CD4-positive, alpha-beta T cell (primary cell): ENCODE results near the gene SHISA5. TPM values are rescaled to one million over a fixed set of nuclear protein-coding genes. Genes with fewer than 3 reads are reported as not detected.

ENCODE experiments used
- ATAC-seq: fragments of 200-7000 bp; cut with Tn5 transposase; one replicate; pipeline ENCODE4 v1.10.0; 2022; ENCODE audit warnings: mild to moderate bottlenecking; ENCODE audit not compliant: poor library complexity
- CTCF ChIA-PET: fragments of 350-600 bp; sonication (Branson Sonifier 250); formaldehyde crosslinking; loops from one replicate; lab custom pipeline; 2021; ENCODE audit warnings: antibody characterized with exemption, inconsistent platforms; lab: Charles Lee
- POLR2A ChIA-PET: fragments of 350-600 bp; sonication (Branson Sonifier 250); formaldehyde crosslinking; loops from one replicate; lab custom pipeline; 2021; ENCODE audit warnings: antibody characterized with exemption, inconsistent platforms; lab: Charles Lee
- DNase-seq, 14 experiments: peaks; one replicate each; pipeline ENCODE4 v3.0.0-alpha.2; 2013 to 2020; ENCODE audit warnings: mixed read lengths in 2 of 14
- H3K27ac ChIP-seq, 2 donors: one replicate each; pipeline versions ENCODE4 v1.5.1 to v1.7.0; 2013; ENCODE audit warnings: low read length in 2 of 2, low read depth in 1 of 2, mild to moderate bottlenecking in 1 of 2
- H3K27me3 ChIP-seq, 2 experiments: 1 replicate in 1 of 2; 2 replicates in 1 of 2; pipeline versions ENCODE4 v1.6.1 to v1.7.0; 2013; ENCODE audit warnings: low read length in 2 of 2, control low read depth in 1 of 2, mild to moderate bottlenecking in 1 of 2, moderate library complexity in 1 of 2; ENCODE audit not compliant: insufficient read depth in 2 of 2, control insufficient read depth in 1 of 2
- H3K36me3 ChIP-seq: one replicate; pipeline ENCODE4 v1.6.1; 2013; ENCODE audit warnings: low read length, control low read depth; ENCODE audit not compliant: insufficient read depth
- H3K4me1 ChIP-seq: one replicate; pipeline ENCODE4 v1.6.1; 2013; ENCODE audit warnings: low read length, control low read depth; ENCODE audit not compliant: insufficient read depth
- H3K4me3 ChIP-seq: one replicate; pipeline ENCODE4 v1.5.1; 2013; ENCODE audit warnings: mild to moderate bottlenecking, low read length, moderate library complexity
- H3K9me3 ChIP-seq, 2 experiments: 1 replicate in 1 of 2; 2 replicates in 1 of 2; pipeline versions ENCODE4 v1.6.1 to v1.7.0; 2013; ENCODE audit warnings: low read length in 2 of 2, mild to moderate bottlenecking in 2 of 2, control low read depth in 1 of 2, moderate library complexity in 1 of 2; ENCODE audit not compliant: control insufficient read depth in 1 of 2, insufficient read depth in 1 of 2
- H3K27ac Mint-ChIP-seq: one replicate; pipeline ENCODE4 v1.8.0; 2020; ENCODE audit warnings: mixed read lengths
- H3K27me3 Mint-ChIP-seq: one replicate; pipeline ENCODE4 v1.8.0; 2021; ENCODE audit warnings: mixed read lengths
- H3K36me3 Mint-ChIP-seq: one replicate; pipeline ENCODE4 v1.8.0; 2021; ENCODE audit warnings: low read depth, mixed read lengths
- H3K4me1 Mint-ChIP-seq: one replicate; pipeline ENCODE4 v1.8.0; 2021; ENCODE audit warnings: low read depth, mixed read lengths
- H3K4me3 Mint-ChIP-seq: one replicate; pipeline ENCODE4 v1.8.0; 2020; ENCODE audit warnings: mild to moderate bottlenecking, mixed read lengths
- H3K9me3 Mint-ChIP-seq: one replicate; pipeline ENCODE4 v1.8.0; 2020; ENCODE audit warnings: mixed read lengths
- CTCF ChIP-seq: fragments of 200-600 bp; IDR thresholded peaks from one replicate; pipeline ENCODE4 v1.8.0; 2022; ENCODE audit warnings: antibody characterized with exemption, mild to moderate bottlenecking
- intact Hi-C, 2 experiments: fragments of 100-400 bp; cut with DNase I in 1 of 2; cut with micrococcal nuclease in 1 of 2; formaldehyde crosslinking; loops; one replicate each; pipeline versions ENCODE4 v1.15.1 to v1.9.0; 2023 to 2025; cut with DNase I, micrococcal nuclease
- total RNA-seq, 174 experiments: library from RNA in 2 of 174; stranded (reverse) in 2 of 174; gene quantifications; one replicate each; pipeline ENCODE4 v1.2.3 and lab custom pipeline; 2021 to 2026

The SHISA5 gene
- total RNA-seq, 2 experiments from 2014 or later = 102 to 109 TPM

DNA sequence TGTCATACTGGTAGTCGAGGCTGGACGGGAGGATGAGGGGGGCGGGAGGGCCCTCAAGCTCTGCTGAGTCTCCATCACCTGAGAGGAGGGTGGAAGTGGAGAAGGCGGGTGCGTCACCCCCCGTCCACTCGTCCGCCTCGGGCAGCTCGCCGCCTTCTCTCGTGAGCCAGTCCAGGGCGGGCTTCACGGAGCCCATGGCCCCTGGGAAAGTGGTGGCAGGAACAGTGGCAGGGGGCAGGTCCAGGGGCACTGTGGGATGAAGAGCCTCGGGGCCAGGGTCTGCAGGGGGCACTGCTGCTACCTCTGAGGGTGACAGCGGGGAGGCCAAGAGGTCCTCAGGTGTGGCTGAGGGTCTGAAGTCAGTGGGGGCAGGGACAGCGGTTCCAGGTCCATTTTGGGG, 84.4 kb downstream of the SHISA5 start:
- H3K4me1 Mint-ChIP-seq = no peaks in the 10 kb centered on the region
- ChIA-PET CTCF (interaction anchor here (1.2 kb wide), 1 partner anchor 16 kb away, joined by 5 read pairs; no protein-coding TSS in a partner anchor), POLR2A (no interaction called here)
- no peak overlapping the region for H3K27ac Mint-ChIP-seq
- no peaks in the 10 kb centered on the region for H3K36me3 Mint-ChIP-seq
- H3K9me3 Mint-ChIP-seq = no peaks in the 10 kb centered on the region
- no peak overlapping the region for H3K27ac ChIP-seq
- no peaks in the 10 kb centered on the region for H3K36me3 ChIP-seq
- no peak overlapping the region for H3K4me3 Mint-ChIP-seq
- DNase-seq = no peak
- no peak for TF ChIP-seq CTCF
- H3K27me3 Mint-ChIP-seq = no peaks in the 10 kb centered on the region
- H3K4me1 ChIP-seq = no peaks in the 10 kb centered on the region
- intact Hi-C loops = no loop called here
- H3K4me3 ChIP-seq = no peak overlapping the region
- H3K27me3 ChIP-seq = no peaks in the 10 kb centered on the region
- no peaks in the 10 kb centered on the region for H3K9me3 ChIP-seq
- ATAC-seq = no peak

DNA sequence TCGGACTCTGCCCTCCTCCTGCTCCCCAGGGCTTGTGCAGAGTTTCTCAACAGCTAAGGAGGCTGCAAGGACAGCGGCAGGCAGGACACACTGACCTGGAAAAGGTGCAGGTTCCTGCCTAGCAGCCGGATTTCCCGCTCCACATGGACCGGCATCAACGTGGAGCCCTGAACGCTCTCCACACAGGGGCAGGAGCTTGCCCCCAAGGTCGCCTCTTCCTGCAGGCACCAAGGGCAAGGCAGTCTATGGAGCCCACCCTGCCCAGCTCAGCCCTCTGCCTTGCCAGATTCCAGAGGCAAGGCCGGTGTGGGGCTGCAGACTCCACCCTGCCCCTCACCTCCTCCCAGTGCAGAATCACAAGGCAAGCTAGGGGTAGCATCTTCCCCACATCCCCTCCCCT, 84.8 kb downstream of the SHISA5 start:
- H3K36me3 ChIP-seq = no peaks in the 10 kb centered on the region
- ATAC-seq (no peak), DNase-seq (no peak)
- H3K9me3 Mint-ChIP-seq = no peaks in the 10 kb centered on the region
- ChIA-PET POLR2A (no interaction called here), CTCF (interaction anchor here (1.2 kb wide), 1 partner anchor 17 kb away, joined by 5 read pairs; no protein-coding TSS in a partner anchor)
- no peak overlapping the region for H3K4me3 Mint-ChIP-seq
- H3K36me3 Mint-ChIP-seq = no peaks in the 10 kb centered on the region
- H3K27me3 Mint-ChIP-seq = no peaks in the 10 kb centered on the region
- H3K27ac ChIP-seq = no peak overlapping the region
- no peak overlapping the region for H3K4me3 ChIP-seq
- H3K4me1 ChIP-seq = no peaks in the 10 kb centered on the region
- H3K4me1 Mint-ChIP-seq = no peaks in the 10 kb centered on the region
- no peak overlapping the region for H3K27ac Mint-ChIP-seq
- H3K27me3 ChIP-seq = no peaks in the 10 kb centered on the region
- H3K9me3 ChIP-seq = no peaks in the 10 kb centered on the region
- intact Hi-C loops = no loop called here
- TF ChIP-seq CTCF = no peak

DNA sequence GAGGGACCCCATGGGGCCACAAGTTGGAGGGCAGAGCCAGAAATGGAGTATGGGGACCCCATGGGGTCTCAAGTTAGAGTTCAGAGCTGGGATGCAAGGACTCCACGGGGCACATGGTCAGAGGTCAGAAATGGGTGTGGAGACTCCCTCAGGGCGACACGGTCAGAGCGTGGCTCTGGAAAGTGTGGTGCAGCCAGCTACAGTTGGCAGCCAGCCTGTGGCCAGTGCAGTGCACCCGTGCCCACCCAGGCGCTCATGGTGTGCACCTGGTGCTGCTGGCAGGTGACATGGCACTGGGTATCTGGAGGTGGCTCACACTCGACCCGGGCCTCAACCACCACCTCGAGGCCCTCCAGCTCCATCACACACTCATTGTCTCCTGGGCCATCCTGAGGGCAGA, 85.3 kb downstream of the SHISA5 start:
- CTCF ChIA-PET = interaction anchor here (1.2 kb wide), 1 partner anchor 17 kb away, joined by 5 read pairs; no protein-coding TSS in a partner anchor
- intact Hi-C loops = no loop called here
- Mint-ChIP-seq H3K4me1 (no peaks in the 10 kb centered on the region), H3K36me3 (no peaks in the 10 kb centered on the region), H3K27me3 (no peaks in the 10 kb centered on the region), H3K4me3 (no peak overlapping the region), H3K9me3 (no peaks in the 10 kb centered on the region), H3K27ac (no peak overlapping the region)
- no peak for TF ChIP-seq CTCF
- H3K36me3 ChIP-seq = no peaks in the 10 kb centered on the region
- ATAC-seq (no peak), DNase-seq (no peak)
- H3K4me3 ChIP-seq = no peak overlapping the region
- POLR2A ChIA-PET = no interaction called here
- H3K9me3 ChIP-seq = no peaks in the 10 kb centered on the region
- H3K27ac ChIP-seq = no peak overlapping the region
- H3K4me1 ChIP-seq = no peaks in the 10 kb centered on the region
- H3K27me3 ChIP-seq = no peaks in the 10 kb centered on the region
